WTC11 (cell line): Measurements from ENCODE around the gene EGFL8. TPM values are rescaled to one million over a fixed set of nuclear protein-coding genes. Genes with fewer than 3 reads are reported as not detected.

Source experiments
- AR ChIP-seq: fragments of 250-450 bp; sonication (Bioruptor Pico); IDR thresholded peaks from 2 replicates; pipeline ENCODE4 v1.9.0; 2021; ENCODE audit warnings: mild to moderate bottlenecking
- ATF3 ChIP-seq: sonication (generic); formaldehyde crosslinking; conservative IDR thresholded peaks from 2 replicates; pipeline ENCODE4 v1.8.1; 2022; ENCODE audit warnings: mild to moderate bottlenecking, missing genetic modification reagents
- CBFB ChIP-seq: sonication (generic); formaldehyde crosslinking; IDR thresholded peaks from 2 replicates; pipeline ENCODE4 v1.8.1; 2022; ENCODE audit warnings: mild to moderate bottlenecking, low read depth, missing genetic modification reagents
- CREB1 ChIP-seq: sonication (generic); formaldehyde crosslinking; IDR thresholded peaks from 2 replicates; pipeline ENCODE4 v1.8.0; 2023; ENCODE audit warnings: mild to moderate bottlenecking, missing genetic modification reagents
- E2F1 ChIP-seq: sonication (generic); formaldehyde crosslinking; IDR thresholded peaks from 2 replicates; pipeline ENCODE4 v1.8.0; 2022; ENCODE audit warnings: mild to moderate bottlenecking, missing genetic modification reagents
- ETV6 ChIP-seq: sonication (generic); formaldehyde crosslinking; IDR thresholded peaks from 2 replicates; pipeline ENCODE4 v1.8.1; 2022; ENCODE audit warnings: mild to moderate bottlenecking, missing genetic modification reagents
- IRF1 ChIP-seq: sonication (generic); formaldehyde crosslinking; IDR thresholded peaks from 2 replicates; pipeline ENCODE4 v1.8.0; 2023; ENCODE audit warnings: missing genetic modification reagents
- JUN ChIP-seq: sonication (generic); formaldehyde crosslinking; IDR thresholded peaks from 2 replicates; pipeline ENCODE4 v1.8.0; 2023; ENCODE audit warnings: mild to moderate bottlenecking, missing genetic modification reagents
- KAT7 ChIP-seq: sonication (generic); formaldehyde crosslinking; IDR thresholded peaks from 2 replicates; pipeline ENCODE4 v1.8.1; 2023; ENCODE audit warnings: missing genetic modification reagents, mild to moderate bottlenecking, borderline replicate concordance
- MLX ChIP-seq: sonication (generic); formaldehyde crosslinking; IDR thresholded peaks from 2 replicates; pipeline ENCODE4 v1.8.1; 2023; ENCODE audit warnings: mild to moderate bottlenecking, missing genetic modification reagents, moderate library complexity
- MYBL2 ChIP-seq: sonication (generic); formaldehyde crosslinking; IDR thresholded peaks from 2 replicates; pipeline ENCODE4 v1.8.1; 2023; ENCODE audit warnings: mild to moderate bottlenecking, moderate library complexity, missing genetic modification reagents
- NFATC4 ChIP-seq: fragments of 250-450 bp; sonication (Bioruptor Pico); IDR thresholded peaks from 2 replicates; pipeline ENCODE4 v1.9.0; 2021; ENCODE audit warnings: mild to moderate bottlenecking
- NFE2L1 ChIP-seq: sonication (generic); formaldehyde crosslinking; IDR thresholded peaks from 2 replicates; pipeline ENCODE4 v1.8.1; 2023; ENCODE audit warnings: missing genetic modification reagents
- OVOL2 ChIP-seq: fragments of 250-450 bp; sonication (Bioruptor Pico); IDR thresholded peaks from 2 replicates; pipeline ENCODE4 v1.9.0; 2021; ENCODE audit warnings: mild to moderate bottlenecking, borderline replicate concordance
- PREB ChIP-seq: sonication (generic); formaldehyde crosslinking; IDR thresholded peaks from 2 replicates; pipeline ENCODE4 v1.8.1; 2022; ENCODE audit warnings: mild to moderate bottlenecking, missing genetic modification reagents, moderate library complexity, borderline replicate concordance
- RORB ChIP-seq: fragments of 250-450 bp; sonication (Bioruptor Pico); IDR thresholded peaks from 2 replicates; pipeline ENCODE4 v1.9.0; 2021; ENCODE audit warnings: mild to moderate bottlenecking
- TCF7 ChIP-seq: sonication (generic); formaldehyde crosslinking; IDR thresholded peaks from 2 replicates; pipeline ENCODE4 v1.8.0; 2022; ENCODE audit warnings: mild to moderate bottlenecking, low read depth, missing genetic modification reagents, moderate library complexity
- TEAD4 ChIP-seq: sonication (generic); formaldehyde crosslinking; IDR thresholded peaks from 2 replicates; pipeline ENCODE4 v1.8.0; 2022; ENCODE audit warnings: mild to moderate bottlenecking, missing genetic modification reagents
- USF1 ChIP-seq: sonication (generic); formaldehyde crosslinking; IDR thresholded peaks from 2 replicates; pipeline ENCODE4 v1.8.0; 2022; ENCODE audit warnings: mild to moderate bottlenecking, missing genetic modification reagents
- ZBTB21 ChIP-seq: sonication (generic); formaldehyde crosslinking; IDR thresholded peaks from 2 replicates; pipeline ENCODE4 v1.8.1; 2023; ENCODE audit warnings: mild to moderate bottlenecking, missing genetic modification reagents, borderline replicate concordance
- ZNF121 ChIP-seq: sonication (generic); formaldehyde crosslinking; IDR thresholded peaks from 2 replicates; pipeline ENCODE4 v1.8.0; 2023; ENCODE audit warnings: missing genetic modification reagents
- ZNF219 ChIP-seq: sonication (generic); formaldehyde crosslinking; IDR thresholded peaks from 2 replicates; pipeline ENCODE4 v1.8.0; 2023; ENCODE audit warnings: missing genetic modification reagents, mild to moderate bottlenecking, borderline replicate concordance
- ZNF396 ChIP-seq: fragments of 250-450 bp; sonication (Bioruptor Pico); IDR thresholded peaks from 2 replicates; pipeline ENCODE4 v1.8.0; 2021; ENCODE audit warnings: mild to moderate bottlenecking, moderate library complexity, borderline replicate concordance
- ZNF425 ChIP-seq: fragments of 250-450 bp; sonication (Bioruptor Pico); conservative IDR thresholded peaks from 2 replicates; pipeline ENCODE4 v1.9.0; 2021; ENCODE audit warnings: mild to moderate bottlenecking
- ZNF512 ChIP-seq: sonication (generic); formaldehyde crosslinking; IDR thresholded peaks from 2 replicates; pipeline ENCODE4 v1.8.1; 2022; ENCODE audit warnings: missing genetic modification reagents, borderline replicate concordance
- total RNA-seq: library from RNA; stranded (reverse); gene quantifications from 3 replicates; pipeline ENCODE4 v1.2.3, GENCODE V29; 2021

The EGFL8 gene
- total RNA-seq, 1 experiment from 2014 or later: 17.5 TPM

- TF ChIP-seq USF1 (CRISPR knock-in tag) (peak; percentile 28; the same call in 1 of the 2 replicates), TCF7 (CRISPR knock-in tag) (no peak), NFE2L1 (CRISPR knock-in tag) (peak; percentile 2; the same call in 1 of the 2 replicates), CREB1 (CRISPR knock-in tag) (peak; percentile 75; the same call in 1 of the 2 replicates), MYBL2 (CRISPR knock-in tag) (peak; percentile 31; the same call in 1 of the 2 replicates), ATF3 (CRISPR knock-in tag) (no peak), IRF1 (CRISPR knock-in tag) (0 out of 2 replicates have a peak, but pooled peaks have one; percentile 51), OVOL2 (CRISPR knock-in tag) (no peak), RORB (CRISPR knock-in tag) (no peak), JUN (CRISPR knock-in tag) (peak; percentile 80; the same call in 1 of the 2 replicates), ZNF425 (CRISPR knock-in tag) (no peak), ZNF512 (CRISPR knock-in tag) (no peak), ZNF219 (no peak), PREB (CRISPR knock-in tag) (no peak), AR (CRISPR knock-in tag) (peak; percentile 58; the same call in 1 of the 2 replicates), E2F1 (CRISPR knock-in tag) (0 out of 2 replicates have a peak, but pooled peaks have one; percentile 62), KAT7 (CRISPR knock-in tag) (peak; percentile 62; the same call in 1 of the 2 replicates), MLX (0 out of 2 replicates have a peak, but pooled peaks have one; percentile 68), NFATC4 (CRISPR knock-in tag) (0 out of 2 replicates have a peak, but pooled peaks have one; percentile 11), ZNF396 (CRISPR knock-in tag) (no peak), ZNF121 (CRISPR knock-in tag) (no peak), ETV6 (CRISPR knock-in tag) (0 out of 2 replicates have a peak, but pooled peaks have one; percentile 85), ZBTB21 (0 out of 2 replicates have a peak, but pooled peaks have one; percentile 7), CBFB (CRISPR knock-in tag) (no peak), TEAD4 (CRISPR knock-in tag) (no peak)
Observed at GRCh38 chr6:32195902-32196681, 31.7 kb downstream of the EGFL8 start (continued).
